ENCODE results near the gene SETMAR. TPM values are rescaled to one million over a fixed set of nuclear protein-coding genes. Genes with fewer than 3 reads are reported as not detected.

Gene SETMAR
- total and polyA plus RNA-seq, 7 donors = 6.3 to 16.5 (median 9.4) TPM

DNA sequence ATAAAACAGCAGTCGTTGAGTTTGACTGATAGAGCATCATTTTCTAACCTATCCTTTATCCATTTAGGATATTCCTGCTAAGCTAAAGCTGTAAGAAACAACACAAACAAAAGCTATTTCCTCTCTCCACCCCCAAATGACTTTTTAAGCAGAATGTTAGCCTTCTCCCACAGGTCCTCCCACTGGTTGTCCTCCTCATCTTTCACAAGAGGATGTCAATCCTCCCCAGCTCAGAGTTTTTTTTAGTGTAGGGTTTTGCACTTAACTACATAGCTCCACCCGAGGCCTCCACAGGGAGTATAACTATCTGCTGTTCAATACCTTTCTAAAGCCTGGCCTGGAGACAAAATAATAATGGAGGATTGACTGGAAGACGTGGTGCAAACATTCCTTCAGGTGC is 7.8 kb downstream of the SETMAR start:
- H3K27ac ChIP-seq = no peak overlapping the region
- intact Hi-C loops (cut with DNase I) = no loop called here
- H3K4me1 ChIP-seq = peaks cover 26% of the 10 kb centered on the region
- H3K27me3 ChIP-seq (ENCODE audit: insufficient read depth in 3 of 3, low read length in 2 of 3) = no peaks in the 10 kb centered on the region
- no peaks in the 10 kb centered on the region for H3K9me3 ChIP-seq
- 39 to 47% (median 43%) methylated on average over 3 of the region's 3 CpGs for WGBS, 3 donors
- H3K36me3 ChIP-seq (ENCODE audit: insufficient read depth in 1 of 2, low read depth in 1 of 2) = peaks cover 3 to 17% of the 10 kb centered on the region in 2 donors
- no peak for DNase-seq
- ATAC-seq = no peak
- TF ChIP-seq, protein P1, sequence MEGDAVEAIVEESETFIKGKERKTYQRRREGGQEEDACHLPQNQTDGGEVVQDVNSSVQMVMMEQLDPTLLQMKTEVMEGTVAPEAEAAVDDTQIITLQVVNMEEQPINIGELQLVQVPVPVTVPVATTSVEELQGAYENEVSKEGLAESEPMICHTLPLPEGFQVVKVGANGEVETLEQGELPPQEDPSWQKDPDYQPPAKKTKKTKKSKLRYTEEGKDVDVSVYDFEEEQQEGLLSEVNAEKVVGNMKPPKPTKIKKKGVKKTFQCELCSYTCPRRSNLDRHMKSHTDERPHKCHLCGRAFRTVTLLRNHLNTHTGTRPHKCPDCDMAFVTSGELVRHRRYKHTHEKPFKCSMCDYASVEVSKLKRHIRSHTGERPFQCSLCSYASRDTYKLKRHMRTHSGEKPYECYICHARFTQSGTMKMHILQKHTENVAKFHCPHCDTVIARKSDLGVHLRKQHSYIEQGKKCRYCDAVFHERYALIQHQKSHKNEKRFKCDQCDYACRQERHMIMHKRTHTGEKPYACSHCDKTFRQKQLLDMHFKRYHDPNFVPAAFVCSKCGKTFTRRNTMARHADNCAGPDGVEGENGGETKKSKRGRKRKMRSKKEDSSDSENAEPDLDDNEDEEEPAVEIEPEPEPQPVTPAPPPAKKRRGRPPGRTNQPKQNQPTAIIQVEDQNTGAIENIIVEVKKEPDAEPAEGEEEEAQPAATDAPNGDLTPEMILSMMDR (IDR thresholded peaks at IDR 0.05) = no peak
- H3K4me3 ChIP-seq = no peak overlapping the region

DNA sequence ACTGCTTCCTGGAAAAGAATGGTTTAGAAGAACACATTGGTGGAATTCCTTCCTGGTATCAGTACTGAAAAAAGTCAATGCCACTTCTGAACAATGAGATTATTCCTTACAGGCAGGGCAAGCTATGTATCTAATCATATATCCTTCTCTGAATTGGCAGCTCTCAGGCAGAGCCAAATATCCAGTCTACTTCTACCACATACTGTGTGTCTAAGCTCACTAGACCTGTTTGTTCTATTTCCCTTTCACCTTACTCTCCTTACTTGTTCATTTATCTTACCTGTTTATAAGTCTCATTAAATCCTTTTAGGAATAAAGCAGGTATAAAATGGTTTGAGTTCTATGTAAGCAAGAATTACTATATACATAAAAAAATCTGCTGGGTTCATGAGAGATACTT is 8.3 kb downstream of the SETMAR start:
- Histone ChIP-seq H3K4me1 (peaks cover 21% of the 10 kb centered on the region), H3K36me3 (ENCODE audit: insufficient read depth in 1 of 2, low read depth in 1 of 2) (peaks cover 3 to 22% of the 10 kb centered on the region in 2 donors), H3K27me3 (ENCODE audit: insufficient read depth in 3 of 3, low read length in 2 of 3) (no peaks in the 10 kb centered on the region), H3K27ac (no peak overlapping the region), H3K4me3 (no peak overlapping the region), H3K9me3 (no peaks in the 10 kb centered on the region)
- TF ChIP-seq, protein P1 (IDR thresholded peaks at IDR 0.05) = no peak
- no peak for ATAC-seq
- intact Hi-C loops (cut with DNase I) = no loop called here
- no peak for DNase-seq

DNA sequence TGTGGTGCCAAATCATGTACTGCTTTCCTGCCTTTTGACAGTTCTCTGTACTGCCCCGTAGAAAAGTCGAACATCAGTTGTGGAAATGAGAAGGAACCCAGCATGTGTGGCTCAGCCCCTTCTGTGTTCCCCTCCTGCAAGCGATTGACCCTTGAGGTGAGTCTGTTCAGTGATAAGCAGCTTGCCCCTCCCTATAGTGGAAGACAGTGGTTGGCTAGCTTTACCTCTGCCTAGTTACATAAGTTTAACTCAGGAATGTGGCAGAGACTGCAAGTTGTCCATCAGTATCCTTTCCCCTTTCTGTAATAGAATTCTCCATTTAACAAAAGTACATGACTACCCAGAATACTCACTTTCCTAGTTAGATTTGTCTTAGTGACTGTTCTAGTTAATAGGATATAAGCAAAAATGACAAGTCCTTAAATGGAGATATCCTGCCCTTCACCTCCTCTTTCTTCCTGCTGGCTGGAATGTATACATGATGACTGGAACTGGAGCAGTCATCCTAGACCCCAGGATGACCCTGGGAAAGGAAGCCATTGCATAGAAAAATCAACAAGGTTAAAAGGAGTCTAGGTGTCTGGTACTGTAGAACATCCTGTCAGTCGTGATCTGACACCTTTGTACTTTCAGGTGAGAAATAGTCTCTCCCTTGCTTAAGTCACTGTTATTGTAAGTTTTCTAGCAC is 10.6 kb downstream of the SETMAR start:
- 95 to 97% (median 97%) methylated on average over 4 of the region's 4 CpGs for WGBS, 3 donors
- no peak for ATAC-seq

DNA sequence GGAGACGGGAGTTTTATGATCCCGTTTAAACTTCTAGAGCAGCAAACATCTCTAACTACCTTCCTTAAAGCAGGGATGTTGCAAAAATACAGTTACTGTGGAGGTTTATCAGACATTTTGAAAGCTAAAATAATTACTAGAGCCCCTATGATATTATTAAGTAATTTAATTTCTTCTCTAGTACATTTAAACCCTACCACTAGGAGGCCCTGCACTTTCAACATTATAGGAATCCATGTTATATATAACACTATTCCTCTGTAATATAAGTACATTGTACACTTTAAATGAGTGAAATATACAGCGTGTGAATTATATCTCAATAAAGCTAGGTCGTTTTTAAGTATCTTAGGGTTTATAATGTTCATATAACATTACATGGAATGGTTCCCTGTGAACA is 11.5 kb downstream of the SETMAR start:
- no peaks in the 10 kb centered on the region for H3K27me3 ChIP-seq (ENCODE audit: insufficient read depth in 3 of 3, low read length in 2 of 3)
- no peaks in the 10 kb centered on the region for H3K9me3 ChIP-seq
- intact Hi-C loops (cut with DNase I) = no loop called here
- 90 to 95% (median 93%) methylated on average over 4 of the region's 4 CpGs for WGBS, 3 donors
- DNase-seq (no peak), ATAC-seq (no peak)
- peaks cover 10% of the 10 kb centered on the region for H3K4me1 ChIP-seq
- TF ChIP-seq, protein P1 (IDR thresholded peaks at IDR 0.05) = no peak
- H3K27ac ChIP-seq = no peak overlapping the region
- no peak overlapping the region for H3K4me3 ChIP-seq
- peaks cover 3 to 35% of the 10 kb centered on the region in 2 donors for H3K36me3 ChIP-seq (ENCODE audit: insufficient read depth in 1 of 2, low read depth in 1 of 2)

More for the DNA sequence above, 10.6 kb downstream of the SETMAR start:
- Histone ChIP-seq H3K27me3 (ENCODE audit: insufficient read depth in 3 of 3, low read length in 2 of 3) (no peaks in the 10 kb centered on the region), H3K36me3 (ENCODE audit: insufficient read depth in 1 of 2, low read depth in 1 of 2) (peaks cover 3 to 35% of the 10 kb centered on the region in 2 donors), H3K4me3 (no peak overlapping the region), H3K9me3 (no peaks in the 10 kb centered on the region), H3K4me1 (peaks cover 10% of the 10 kb centered on the region), H3K27ac (no peak overlapping the region)
- TF ChIP-seq, protein P1 (IDR thresholded peaks at IDR 0.05) = no peak
- no peak for DNase-seq
- intact Hi-C loops (cut with DNase I) = no loop called here
